HepG2 (cell line): Measurements from ENCODE around the gene DLG5. TPM values are rescaled to one million over a fixed set of nuclear protein-coding genes. Genes with fewer than 3 reads are reported as not detected.

Experiments
- ARID4A ChIP-seq: sonication (generic); formaldehyde crosslinking; IDR thresholded peaks from 2 replicates; pipeline ENCODE4 v1.5.0; 2020; ENCODE audit warnings: mild to moderate bottlenecking, missing genetic modification reagents, borderline replicate concordance
- CBFB ChIP-seq: sonication (generic); formaldehyde crosslinking; IDR thresholded peaks from 2 replicates; pipeline ENCODE4 v1.4.0; 2020; ENCODE audit warnings: missing genetic modification reagents
- CBX2 ChIP-seq, 2 experiments: fragments of 200-600 bp in 1 of 2; sonication (generic); formaldehyde crosslinking in 1 of 2; IDR thresholded peaks; 2 replicates each; pipeline versions ENCODE4 v1.7.0 to v1.8.1; 2018 to 2022; ENCODE audit warnings: low read depth in 2 of 2, low read length in 1 of 2, mild to moderate bottlenecking in 1 of 2, missing genetic modification reagents in 1 of 2
- CCDC6 ChIP-seq: sonication (generic); formaldehyde crosslinking; IDR thresholded peaks from 2 replicates; pipeline ENCODE4 v1.8.1; 2022; ENCODE audit warnings: mild to moderate bottlenecking, missing genetic modification reagents, moderate library complexity
- CHD2 ChIP-seq: IDR thresholded peaks from 2 replicates; pipeline ENCODE4 v1.6.1; 2011; ENCODE audit warnings: low read depth, low read length, improper control_type of control experiment
- DR1 ChIP-seq: sonication (generic); formaldehyde crosslinking; IDR thresholded peaks from 2 replicates; pipeline ENCODE4 v1.8.0; 2021; ENCODE audit warnings: mild to moderate bottlenecking, missing genetic modification reagents, inconsistent platforms
- ISX ChIP-seq: sonication (generic); formaldehyde crosslinking; conservative IDR thresholded peaks from 2 replicates; pipeline ENCODE4 v1.5.0; 2020; ENCODE audit warnings: missing genetic modification reagents
- KDM4B ChIP-seq: sonication (generic); formaldehyde crosslinking; IDR thresholded peaks from 2 replicates; pipeline ENCODE4 v1.4.0; 2020; ENCODE audit warnings: missing genetic modification reagents
- MZF1 ChIP-seq: sonication (generic); formaldehyde crosslinking; IDR thresholded peaks from 2 replicates; pipeline ENCODE4 v1.8.1; 2023; ENCODE audit warnings: mild to moderate bottlenecking, missing genetic modification reagents, borderline replicate concordance
- NCOR1 ChIP-seq: fragments of 200-600 bp; sonication (generic); IDR thresholded peaks from 2 replicates; pipeline ENCODE4 v1.7.0; 2017; ENCODE audit warnings: antibody characterized with exemption, low read length, borderline replicate concordance
- NFKB2 ChIP-seq: sonication (generic); formaldehyde crosslinking; IDR thresholded peaks from 2 replicates; pipeline ENCODE4 v1.4.0; 2020; ENCODE audit warnings: missing genetic modification reagents, borderline replicate concordance
- NONO ChIP-seq, 2 experiments: fragments of 450-650 bp in 1 of 2; sonication (generic) in 1 of 2; formaldehyde crosslinking in 1 of 2; IDR thresholded peaks in 1 of 2; conservative IDR thresholded peaks in 1 of 2; 2 replicates each; pipeline versions ENCODE4 v1.6.1 to v1.8.0; 2017 to 2022; ENCODE audit warnings: mild to moderate bottlenecking in 1 of 2, missing genetic modification reagents in 1 of 2, moderate library complexity in 1 of 2
- ONECUT2 ChIP-seq: sonication (generic); formaldehyde crosslinking; IDR thresholded peaks from 2 replicates; pipeline ENCODE4 v1.4.0; 2020; ENCODE audit warnings: missing genetic modification reagents
- PHB2 ChIP-seq: fragments of 450-650 bp; IDR thresholded peaks from 2 replicates; pipeline ENCODE4 v1.6.1; 2018; ENCODE audit not compliant: partially characterized antibody
- RFXANK ChIP-seq: IDR thresholded peaks from 2 replicates; pipeline ENCODE4 v1.6.1; 2016
- SAP130 ChIP-seq: IDR thresholded peaks from 2 replicates; pipeline ENCODE4 v1.6.1; 2016; ENCODE audit warnings: low read depth
- TFE3 ChIP-seq: IDR thresholded peaks from 2 replicates; pipeline ENCODE4 v1.6.1; 2016
- U2AF2 ChIP-seq: fragments of 200-400 bp; formaldehyde crosslinking; IDR thresholded peaks from 2 replicates; pipeline ENCODE4 v1.6.1; 2017; ENCODE audit warnings: low read depth, mild to moderate bottlenecking, low read length
- ZNF207 ChIP-seq: fragments of 450-650 bp; IDR thresholded peaks from 2 replicates; pipeline ENCODE4 v1.6.1; 2016; ENCODE audit warnings: antibody characterized with exemption, borderline replicate concordance
- ZNF235 ChIP-seq: sonication (generic); formaldehyde crosslinking; IDR thresholded peaks from 2 replicates; pipeline ENCODE4 v1.8.1; 2023; ENCODE audit warnings: mild to moderate bottlenecking, missing genetic modification reagents, borderline replicate concordance
- ZNF576 ChIP-seq: sonication (generic); formaldehyde crosslinking; IDR thresholded peaks from 2 replicates; pipeline ENCODE4 v1.4.0; 2020; ENCODE audit warnings: mild to moderate bottlenecking, missing genetic modification reagents
- ZNF747 ChIP-seq: sonication (generic); formaldehyde crosslinking; IDR thresholded peaks from 2 replicates; pipeline ENCODE4 v1.8.1; 2023; ENCODE audit warnings: missing genetic modification reagents, mild to moderate bottlenecking, borderline replicate concordance
- ZNF749 ChIP-seq: sonication (generic); formaldehyde crosslinking; IDR thresholded peaks from 2 replicates; pipeline ENCODE4 v1.8.0; 2022; ENCODE audit warnings: mild to moderate bottlenecking, missing genetic modification reagents, moderate library complexity, borderline replicate concordance
- ZNF772 ChIP-seq: sonication (generic); formaldehyde crosslinking; IDR thresholded peaks from 2 replicates; pipeline ENCODE4 v1.5.0; 2020; ENCODE audit warnings: mild to moderate bottlenecking, missing genetic modification reagents
- ZNF816 ChIP-seq: sonication (generic); formaldehyde crosslinking; IDR thresholded peaks from 2 replicates; pipeline ENCODE4 v1.8.0; 2022; ENCODE audit warnings: missing genetic modification reagents, mild to moderate bottlenecking, borderline replicate concordance
- ZNF841 ChIP-seq: sonication (generic); formaldehyde crosslinking; IDR thresholded peaks from 2 replicates; pipeline ENCODE4 v1.8.1; 2023; ENCODE audit warnings: missing genetic modification reagents, borderline replicate concordance
- polyA plus RNA-seq, 8 experiments: library from polyadenylated mRNA; depleted of rRNA in 3 of 8; stranded (reverse) in 7 of 8; unstranded in 1 of 8; fragments of >200 nt; fragmentation: Illumina TruSeq in 4 of 8; extraction: Trizol in 4 of 8; gene quantifications; 2 replicates each; pipeline versions ENCODE4 v1.2.1 to v1.2.3, GENCODE V29; 2011 to 2016; ENCODE audit warnings: low read depth in 4 of 8, missing spikeins in 1 of 8, mixed read lengths in 1 of 8; ENCODE audit not compliant: insufficient read depth in 1 of 8
- total RNA-seq, 5 experiments: library from RNA; depleted of rRNA; stranded (reverse); fragments of >200 nt; fragmentation: Illumina TruSeq; extraction: Trizol; gene quantifications; 2 replicates each; pipeline ENCODE4 v1.2.3, GENCODE V29; 2016; ENCODE audit warnings: low read depth in 1 of 5

Gene DLG5
- total and polyA plus RNA-seq, 2 of the 13 experiments (the other 11 are each of a cell fraction or from before 2014, with no cell fraction given), result 15.5 to 18.2 TPM

GRCh38 chr10:77909749-77910375, 16.7 kb downstream of the DLG5 start (continued):
- TF ChIP-seq CCDC6 (no peak), CBFB (CRISPR knock-in tag) (no peak), ZNF816 (no peak), ZNF772 (no peak), ONECUT2 (no peak), ZNF749 (CRISPR knock-in tag) (no peak), TFE3 (peak; percentile 81), ISX (CRISPR knock-in tag) (no peak), U2AF2 (no peak), ZNF841 (no peak), ZNF235 (no peak), NONO (IDR thresholded peaks at IDR 0.05) (no peak), NONO (CRISPR knock-in tag; conservative IDR thresholded peaks at IDR 0.05) (no peak), CHD2 (no peak), PHB2 (no peak), KDM4B (CRISPR knock-in tag) (no peak), DR1 (CRISPR knock-in tag) (no peak), CBX2 (IDR thresholded peaks at IDR 0.05; ENCODE audit: low read depth, low read length) (no peak), CBX2 (CRISPR knock-in tag; IDR thresholded peaks at IDR 0.05; ENCODE audit: low read depth) (no peak), ZNF207 (no peak), NCOR1 (peak; percentile 77; the same call in 1 of the 2 replicates), MZF1 (no peak), NFKB2 (CRISPR knock-in tag) (no peak), ZNF576 (CRISPR knock-in tag) (no peak), ARID4A (CRISPR knock-in tag) (peak; percentile 77), ZNF747 (CRISPR knock-in tag) (no peak), SAP130 (CRISPR knock-in tag) (peak; percentile 93), RFXANK (no peak)
